Right lobe of liver (tissue), 6 donors: ENCODE results near the gene BMERB1. TPM values are rescaled to one million over a fixed set of nuclear protein-coding genes. Genes with fewer than 3 reads are reported as not detected.

Source experiments
- ATAC-seq, 4 donors: fragments of 200-7000 bp; cut with Tn5 transposase; one replicate each; pipeline ENCODE4 v1.9.1; 2020; ENCODE audit warnings: mild to moderate bottlenecking in 4 of 4, moderate library complexity in 4 of 4
- DNase-seq, 3 donors: peaks; one replicate each; pipeline ENCODE4 v3.0.0-alpha.2; 2020
- H3K27ac ChIP-seq, 3 donors: fragments of 200-600 bp; one replicate each; pipeline ENCODE4 v1.8.0; 2022
- H3K27me3 ChIP-seq, 2 donors: fragments of 200-600 bp; one replicate each; pipeline ENCODE4 v1.8.0; 2022
- H3K36me3 ChIP-seq, 4 donors: fragments of 200-600 bp; sonication (generic) in 1 of 4; one replicate each; pipeline versions ENCODE4 v1.5.1 to v1.8.0; 2017 to 2022; ENCODE audit warnings: control low read depth in 1 of 4
- H3K4me1 ChIP-seq, 4 donors: fragments of 200-600 bp; sonication (generic) in 1 of 4; one replicate each; pipeline versions ENCODE4 v1.5.1 to v1.8.0; 2017 to 2022; ENCODE audit warnings: control low read depth in 1 of 4
- H3K4me3 ChIP-seq, 3 donors: fragments of 200-600 bp; one replicate each; pipeline ENCODE4 v1.8.0; 2022
- H3K9me3 ChIP-seq, 4 donors: fragments of 200-600 bp; sonication (generic) in 1 of 4; one replicate each; pipeline versions ENCODE4 v1.5.1 to v1.8.0; 2017 to 2022; ENCODE audit warnings: control low read depth in 1 of 4
- CTCF ChIP-seq, 4 donors: fragments of 200-600 bp in 3 of 4; fragments of 450-650 bp in 1 of 4; IDR thresholded peaks; one replicate each; pipeline versions ENCODE4 v1.5.1 to v1.8.0; 2016 to 2022; ENCODE audit warnings: antibody characterized with exemption in 4 of 4, mild to moderate bottlenecking in 2 of 4
- POLR2A ChIP-seq: fragments of 450-650 bp; IDR thresholded peaks from one replicate; pipeline ENCODE4 v1.6.1; 2017; ENCODE audit warnings: antibody characterized with exemption, mild to moderate bottlenecking
- WGBS: methylation state at CpG from one replicate; pipeline ENCODE4 v1.1.6; 2018; ENCODE audit warnings: low coverage, low lambda C conversion rate; ENCODE audit not compliant: insufficient coverage; ENCODE audit errors: missing lambda C conversion rate; 5-methylcytosine and 5-hydroxymethylcytosine counted together
- intact Hi-C, 2 donors: fragments of 100-400 bp; cut with DNase I; formaldehyde crosslinking; loops; one replicate each; pipeline versions ENCODE4 v1.11.2 to v1.14.1; 2022
- total RNA-seq, 6 experiments: library from RNA; depleted of rRNA in 2 of 6; stranded (reverse); fragments of >200 nt in 2 of 6; fragmentation: NEBNext Ultra II Directional in 3 of 6; extraction: Animal tissue kit (Norgen Biotek cat#: 25700) in 3 of 6; gene quantifications; one replicate each; pipeline versions ENCODE4 v1.1.0 to v1.2.4, GENCODE V29; 2016 to 2023
- donor health status: DM: no; HTN: yes; CAD: no.
- donor health status: DM: no; HTN: no; CAD: no.
- donor health status: DM: no; HTN: no; CAD: no.
- donor health status: DM: no; HTN: yes; CAD: no.
- donor health status: DM: no; HTN: yes; CAD: no.

The BMERB1 gene
- total RNA-seq, 6 experiments from 2014 or later = 7.0 to 24.0 (median 10.5) TPM

- intact Hi-C loops = no loop called here
- ATAC-seq = no peak
- Histone ChIP-seq H3K4me1 (peaks cover 0 to 33% (median 10%) of the 10 kb centered on the region in 4 donors), H3K27me3 (no peaks in the 10 kb centered on the region), H3K4me3 (no peak overlapping the region), H3K36me3 (no peaks in the 10 kb centered on the region), H3K9me3 (no peaks in the 10 kb centered on the region), H3K27ac (no peak overlapping the region)
- WGBS = 100% methylated on average over 1 of the region's 1 CpG
- TF ChIP-seq POLR2A (no peak), CTCF (IDR thresholded peaks at IDR 0.05) (no peak)
- no peak for DNase-seq
Observed at GRCh38 chr16:15486661-15487060, 52.3 kb downstream of the BMERB1 start.

DNA sequence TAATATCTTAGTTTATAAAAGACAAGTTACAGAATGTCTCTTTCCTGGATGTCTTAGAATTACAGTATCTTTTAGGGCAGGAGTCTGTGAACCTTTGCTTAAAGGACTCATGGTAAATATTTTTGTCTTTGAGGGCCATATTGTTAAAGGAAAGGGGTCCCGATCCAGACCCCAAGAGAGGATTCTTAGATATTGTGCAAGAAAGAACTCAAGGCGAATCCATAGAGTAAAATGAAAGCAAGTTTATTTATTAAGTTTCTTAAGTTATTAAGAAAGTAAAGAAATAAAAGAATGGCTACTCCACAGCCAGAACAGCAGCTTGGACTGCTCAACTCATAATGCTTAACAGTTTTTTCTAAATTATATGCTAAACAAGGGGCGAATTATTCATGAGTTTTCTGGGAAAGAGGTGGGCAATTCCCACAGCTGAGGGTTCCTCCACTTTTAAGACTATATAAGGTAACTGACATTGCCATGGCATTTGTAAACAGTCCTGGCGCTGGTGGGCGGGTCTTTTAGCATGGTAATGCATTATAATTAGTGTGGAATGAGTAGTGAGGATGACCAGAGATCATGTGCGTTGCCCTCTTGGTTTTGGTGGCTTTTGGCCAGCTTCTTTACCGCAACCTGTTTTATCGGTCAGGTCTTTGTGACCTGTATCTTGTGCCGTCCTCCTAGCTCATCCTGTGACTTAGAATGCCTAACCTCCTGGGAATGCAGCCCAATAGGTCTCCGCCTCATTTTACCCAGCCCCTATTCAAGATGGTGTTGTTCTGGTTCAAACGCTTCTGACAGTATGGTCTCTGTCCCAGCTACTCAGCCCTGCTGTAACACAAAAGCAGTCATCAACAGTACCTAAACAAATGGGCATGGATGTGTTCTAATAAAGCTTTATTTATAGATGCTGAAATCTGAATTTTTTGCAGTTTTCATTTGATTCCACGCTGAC is 53.2 kb downstream of the BMERB1 start:
- Histone ChIP-seq H3K27ac (peak overlapping the region in 2 of 3 donors; percentile 91 to 97), H3K4me3 (no peak overlapping the region), H3K36me3 (no peaks in the 10 kb centered on the region), H3K4me1 (peaks cover 0 to 25% (median 6%) of the 10 kb centered on the region in 4 donors), H3K9me3 (no peaks in the 10 kb centered on the region), H3K27me3 (no peaks in the 10 kb centered on the region)
- 75% methylated on average over 12 of the region's 12 CpGs for WGBS
- no peak for DNase-seq
- no peak for ATAC-seq
- intact Hi-C loops = no loop called here
- no peak for TF ChIP-seq POLR2A
- TF ChIP-seq CTCF (IDR thresholded peaks at IDR 0.05) = no peak

DNA sequence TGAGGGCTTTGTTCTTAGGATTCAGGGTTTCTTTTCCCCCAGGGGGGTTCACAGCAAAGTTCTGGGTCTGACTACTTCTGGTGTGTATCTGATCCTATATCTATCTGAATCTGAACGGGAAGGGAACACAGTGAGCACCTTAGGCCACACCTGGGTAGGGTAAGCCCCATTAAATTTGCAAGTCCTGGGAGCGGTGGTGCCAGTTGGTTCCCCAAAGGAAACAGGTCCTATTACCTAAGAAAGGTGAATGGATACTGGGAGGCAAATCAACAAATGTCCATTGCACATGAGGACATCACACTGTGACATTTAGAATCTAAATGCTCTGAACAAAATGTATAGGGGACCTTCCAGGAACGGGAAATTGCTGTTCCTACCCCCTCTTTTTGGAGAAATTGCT is 54.6 kb downstream of the BMERB1 start:
- WGBS = 43% methylated on average over 3 of the region's 3 CpGs
- H3K4me3 ChIP-seq = no peak overlapping the region

DNA sequence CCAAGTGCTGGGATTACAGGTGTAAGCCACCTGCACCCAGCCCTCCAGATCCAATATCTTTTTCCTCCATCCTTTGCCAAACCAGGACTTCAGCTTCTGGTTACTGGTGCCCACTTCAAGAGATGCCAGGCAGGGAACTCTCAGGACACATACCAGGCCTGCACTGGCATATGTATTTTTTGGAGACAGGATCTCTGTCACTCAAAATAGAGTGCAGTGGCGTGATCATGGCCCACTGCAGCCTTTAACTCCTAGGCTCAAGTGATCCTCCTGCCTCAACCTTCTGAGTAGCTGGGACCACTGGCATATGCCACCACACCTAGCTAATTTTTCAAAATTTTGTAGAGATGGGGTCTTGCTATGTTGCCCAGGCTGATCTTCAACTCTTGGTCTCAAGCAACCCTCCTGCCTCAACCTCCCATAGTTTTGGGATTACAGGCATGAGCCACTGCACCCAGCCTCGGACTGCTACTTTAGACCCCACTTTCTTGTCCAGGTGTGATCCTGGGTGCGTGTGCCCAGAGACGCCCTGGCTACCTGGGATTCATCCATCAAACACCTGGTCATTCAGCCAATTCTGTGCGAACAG is 55.8 kb downstream of the BMERB1 start:
- Histone ChIP-seq H3K4me3 (no peak overlapping the region), H3K27me3 (no peaks in the 10 kb centered on the region), H3K36me3 (no peaks in the 10 kb centered on the region), H3K9me3 (no peaks in the 10 kb centered on the region), H3K27ac (peak overlapping the region; percentile 77 to 97 (median 91)), H3K4me1 (peaks cover 0 to 23% (median 6%) of the 10 kb centered on the region in 4 donors)
- intact Hi-C loops = no loop called here
- ATAC-seq (no peak), DNase-seq (no peak)
- 87% methylated on average over 4 of the region's 5 CpGs for WGBS
- no peak for TF ChIP-seq CTCF (IDR thresholded peaks at IDR 0.05)
- TF ChIP-seq POLR2A = no peak

More for the DNA sequence above, 54.6 kb downstream of the BMERB1 start:
- TF ChIP-seq CTCF (IDR thresholded peaks at IDR 0.05) (no peak), POLR2A (no peak)
- DNase-seq (no peak), ATAC-seq (peak; percentile 13 to 52 (median 26))
- intact Hi-C loops = no loop called here
- Histone ChIP-seq H3K9me3 (no peaks in the 10 kb centered on the region), H3K4me1 (peaks cover 0 to 23% (median 6%) of the 10 kb centered on the region in 4 donors), H3K36me3 (no peaks in the 10 kb centered on the region), H3K27ac (peak overlapping the region; percentile 79 to 97 (median 91)), H3K27me3 (no peaks in the 10 kb centered on the region)
